ENCODE measurements around the gene VASP.

VASP gene

DNA sequence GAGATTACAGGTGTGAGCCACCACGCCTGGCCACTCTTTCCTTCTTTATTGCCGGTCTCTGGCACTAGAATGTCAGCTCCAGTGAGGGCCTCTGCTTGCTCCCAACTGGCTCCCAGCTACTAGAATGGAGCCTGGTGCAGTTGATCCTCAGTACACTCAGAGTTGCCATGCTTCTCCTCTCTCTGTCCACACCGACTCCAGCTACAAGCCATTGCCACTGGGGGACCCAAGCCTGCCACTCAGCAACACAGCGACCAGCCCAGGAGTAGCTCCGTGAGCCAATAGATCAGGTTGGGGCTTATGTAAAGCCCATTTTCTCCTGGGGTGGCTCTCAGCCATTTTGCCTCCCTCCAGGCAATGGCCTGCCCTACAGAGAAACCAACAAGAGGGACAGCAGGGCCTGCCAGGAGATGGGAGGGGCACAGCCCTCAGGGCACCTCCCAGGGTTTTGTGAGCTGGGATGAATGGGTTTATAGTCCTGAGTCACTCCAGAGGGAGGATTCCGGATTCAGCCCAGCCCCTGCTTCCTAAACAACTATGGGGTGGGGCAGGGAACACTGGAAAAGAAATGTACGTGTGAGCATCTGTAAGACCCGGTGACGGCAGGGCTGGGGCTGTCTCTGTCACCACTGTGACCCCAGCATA is 40.8 kb downstream of the VASP start:
- no peak for ATAC-seq
- TF ChIP-seq TCF4 (CRISPR knock-in tag; IDR thresholded peaks at IDR 0.05; ENCODE audit: borderline replicate concordance) (no peak), ZFP3 (CRISPR knock-in tag; IDR thresholded peaks at IDR 0.05) (no peak), RARB (CRISPR knock-in tag; IDR thresholded peaks at IDR 0.05) (no peak), GLIS3 (CRISPR knock-in tag; IDR thresholded peaks at IDR 0.05) (no peak), BACH2 (CRISPR knock-in tag; IDR thresholded peaks at IDR 0.05; ENCODE audit: borderline replicate concordance) (no peak), OSR1 (CRISPR knock-in tag; IDR thresholded peaks at IDR 0.05) (no peak)

DNA sequence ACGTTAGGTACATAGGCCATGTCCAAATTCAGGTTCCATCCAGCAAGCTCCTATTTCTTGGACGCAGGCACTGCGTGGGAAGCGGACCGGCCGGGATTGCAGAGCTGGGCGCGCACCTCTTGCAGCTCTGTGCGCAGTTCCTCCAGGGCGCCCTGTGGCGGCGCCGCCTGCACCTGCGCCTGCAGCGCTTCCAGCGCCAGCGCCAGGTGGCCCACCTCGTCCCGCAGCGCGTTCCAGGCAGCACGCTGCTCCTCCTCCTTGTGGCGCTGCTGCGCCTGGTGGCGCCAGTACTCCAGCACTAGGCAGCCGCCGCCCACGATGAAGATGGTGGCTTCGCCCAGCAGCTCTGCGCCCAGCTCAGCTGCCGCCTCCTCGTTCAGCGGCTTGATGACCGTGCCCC is 46.2 kb downstream of the VASP start:
- TF ChIP-seq OSR1 (CRISPR knock-in tag; IDR thresholded peaks at IDR 0.05) = no peak
- ATAC-seq = no peak

DNA sequence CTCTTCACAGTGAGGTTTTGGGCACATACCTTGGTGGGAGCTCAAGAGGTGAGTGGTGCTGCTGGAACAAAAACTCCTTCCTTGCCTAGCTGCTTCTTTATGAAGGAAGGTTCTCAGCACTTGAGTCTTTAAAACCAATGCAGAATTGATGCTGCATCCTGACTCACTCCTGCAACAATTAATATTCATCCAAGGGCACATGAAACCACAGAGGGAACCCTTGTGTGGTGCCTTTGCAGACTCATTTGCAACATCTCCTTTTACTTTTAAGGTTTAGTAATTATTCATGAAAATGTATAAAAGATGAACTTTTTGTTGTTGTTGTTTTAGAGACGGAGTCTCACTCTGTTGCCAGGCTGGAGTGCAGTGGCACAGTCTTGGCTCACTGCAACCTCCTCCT is 47.2 kb downstream of the VASP start:
- no peak for ATAC-seq
- TF ChIP-seq, protein P1, sequence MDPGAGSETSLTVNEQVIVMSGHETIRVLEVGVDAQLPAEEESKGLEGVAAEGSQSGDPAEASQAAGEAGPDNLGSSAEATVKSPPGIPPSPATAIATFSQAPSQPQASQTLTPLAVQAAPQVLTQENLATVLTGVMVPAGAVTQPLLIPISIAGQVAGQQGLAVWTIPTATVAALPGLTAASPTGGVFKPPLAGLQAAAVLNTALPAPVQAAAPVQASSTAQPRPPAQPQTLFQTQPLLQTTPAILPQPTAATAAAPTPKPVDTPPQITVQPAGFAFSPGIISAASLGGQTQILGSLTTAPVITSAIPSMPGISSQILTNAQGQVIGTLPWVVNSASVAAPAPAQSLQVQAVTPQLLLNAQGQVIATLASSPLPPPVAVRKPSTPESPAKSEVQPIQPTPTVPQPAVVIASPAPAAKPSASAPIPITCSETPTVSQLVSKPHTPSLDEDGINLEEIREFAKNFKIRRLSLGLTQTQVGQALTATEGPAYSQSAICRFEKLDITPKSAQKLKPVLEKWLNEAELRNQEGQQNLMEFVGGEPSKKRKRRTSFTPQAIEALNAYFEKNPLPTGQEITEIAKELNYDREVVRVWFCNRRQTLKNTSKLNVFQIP (CRISPR knock-in tag; IDR thresholded peaks at IDR 0.05; ENCODE audit: borderline replicate concordance, low read depth) = no peak
- TF ChIP-seq ZNF70 (CRISPR knock-in tag; IDR thresholded peaks at IDR 0.05) (no peak), TCF4 (CRISPR knock-in tag; IDR thresholded peaks at IDR 0.05; ENCODE audit: borderline replicate concordance) (no peak), ARNTL (CRISPR knock-in tag; IDR thresholded peaks at IDR 0.05; ENCODE audit: borderline replicate concordance, low read depth) (no peak), ZFP30 (CRISPR knock-in tag; IDR thresholded peaks at IDR 0.05) (no peak), ZFP3 (CRISPR knock-in tag; IDR thresholded peaks at IDR 0.05) (no peak)
- TF ChIP-seq, protein P2, sequence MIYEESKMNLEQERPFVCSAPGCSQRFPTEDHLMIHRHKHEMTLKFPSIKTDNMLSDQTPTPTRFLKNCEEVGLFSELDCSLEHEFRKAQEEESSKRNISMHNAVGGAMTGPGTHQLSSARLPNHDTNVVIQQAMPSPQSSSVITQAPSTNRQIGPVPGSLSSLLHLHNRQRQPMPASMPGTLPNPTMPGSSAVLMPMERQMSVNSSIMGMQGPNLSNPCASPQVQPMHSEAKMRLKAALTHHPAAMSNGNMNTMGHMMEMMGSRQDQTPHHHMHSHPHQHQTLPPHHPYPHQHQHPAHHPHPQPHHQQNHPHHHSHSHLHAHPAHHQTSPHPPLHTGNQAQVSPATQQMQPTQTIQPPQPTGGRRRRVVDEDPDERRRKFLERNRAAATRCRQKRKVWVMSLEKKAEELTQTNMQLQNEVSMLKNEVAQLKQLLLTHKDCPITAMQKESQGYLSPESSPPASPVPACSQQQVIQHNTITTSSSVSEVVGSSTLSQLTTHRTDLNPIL (CRISPR knock-in tag; IDR thresholded peaks at IDR 0.05; ENCODE audit: low read depth) = no peak
- TF ChIP-seq, protein P3, sequence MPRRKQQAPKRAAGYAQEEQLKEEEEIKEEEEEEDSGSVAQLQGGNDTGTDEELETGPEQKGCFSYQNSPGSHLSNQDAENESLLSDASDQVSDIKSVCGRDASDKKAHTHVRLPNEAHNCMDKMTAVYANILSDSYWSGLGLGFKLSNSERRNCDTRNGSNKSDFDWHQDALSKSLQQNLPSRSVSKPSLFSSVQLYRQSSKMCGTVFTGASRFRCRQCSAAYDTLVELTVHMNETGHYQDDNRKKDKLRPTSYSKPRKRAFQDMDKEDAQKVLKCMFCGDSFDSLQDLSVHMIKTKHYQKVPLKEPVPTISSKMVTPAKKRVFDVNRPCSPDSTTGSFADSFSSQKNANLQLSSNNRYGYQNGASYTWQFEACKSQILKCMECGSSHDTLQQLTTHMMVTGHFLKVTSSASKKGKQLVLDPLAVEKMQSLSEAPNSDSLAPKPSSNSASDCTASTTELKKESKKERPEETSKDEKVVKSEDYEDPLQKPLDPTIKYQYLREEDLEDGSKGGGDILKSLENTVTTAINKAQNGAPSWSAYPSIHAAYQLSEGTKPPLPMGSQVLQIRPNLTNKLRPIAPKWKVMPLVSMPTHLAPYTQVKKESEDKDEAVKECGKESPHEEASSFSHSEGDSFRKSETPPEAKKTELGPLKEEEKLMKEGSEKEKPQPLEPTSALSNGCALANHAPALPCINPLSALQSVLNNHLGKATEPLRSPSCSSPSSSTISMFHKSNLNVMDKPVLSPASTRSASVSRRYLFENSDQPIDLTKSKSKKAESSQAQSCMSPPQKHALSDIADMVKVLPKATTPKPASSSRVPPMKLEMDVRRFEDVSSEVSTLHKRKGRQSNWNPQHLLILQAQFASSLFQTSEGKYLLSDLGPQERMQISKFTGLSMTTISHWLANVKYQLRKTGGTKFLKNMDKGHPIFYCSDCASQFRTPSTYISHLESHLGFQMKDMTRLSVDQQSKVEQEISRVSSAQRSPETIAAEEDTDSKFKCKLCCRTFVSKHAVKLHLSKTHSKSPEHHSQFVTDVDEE (CRISPR knock-in tag; IDR thresholded peaks at IDR 0.05) = no peak
- TF ChIP-seq, protein P4, sequence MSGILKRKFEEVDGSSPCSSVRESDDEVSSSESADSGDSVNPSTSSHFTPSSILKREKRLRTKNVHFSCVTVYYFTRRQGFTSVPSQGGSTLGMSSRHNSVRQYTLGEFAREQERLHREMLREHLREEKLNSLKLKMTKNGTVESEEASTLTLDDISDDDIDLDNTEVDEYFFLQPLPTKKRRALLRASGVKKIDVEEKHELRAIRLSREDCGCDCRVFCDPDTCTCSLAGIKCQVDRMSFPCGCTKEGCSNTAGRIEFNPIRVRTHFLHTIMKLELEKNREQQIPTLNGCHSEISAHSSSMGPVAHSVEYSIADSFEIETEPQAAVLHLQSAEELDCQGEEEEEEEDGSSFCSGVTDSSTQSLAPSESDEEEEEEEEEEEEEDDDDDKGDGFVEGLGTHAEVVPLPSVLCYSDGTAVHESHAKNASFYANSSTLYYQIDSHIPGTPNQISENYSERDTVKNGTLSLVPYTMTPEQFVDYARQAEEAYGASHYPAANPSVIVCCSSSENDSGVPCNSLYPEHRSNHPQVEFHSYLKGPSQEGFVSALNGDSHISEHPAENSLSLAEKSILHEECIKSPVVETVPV (CRISPR knock-in tag; IDR thresholded peaks at IDR 0.05) = no peak

DNA sequence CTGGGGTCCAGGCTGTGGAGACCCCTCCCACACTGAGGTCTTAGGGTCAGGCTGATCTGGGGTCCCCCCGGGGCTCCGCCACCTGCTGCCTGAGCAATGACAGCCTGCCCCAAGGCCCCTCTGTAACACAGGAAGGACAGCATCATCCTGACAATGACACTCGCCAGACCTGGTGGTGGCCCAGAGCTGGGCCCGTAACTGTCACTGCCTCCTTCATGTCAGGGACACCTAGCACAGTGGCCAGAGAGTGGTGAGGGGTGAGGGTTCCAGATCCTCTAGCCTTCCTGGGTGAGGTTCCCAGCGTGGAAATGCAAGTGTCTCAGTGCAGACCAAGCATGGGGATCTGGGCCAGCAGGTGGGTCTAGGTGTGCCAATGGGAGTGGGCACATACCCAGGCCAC is 49.6 kb downstream of the VASP start:
- no peak for ATAC-seq
- TF ChIP-seq OSR1 (CRISPR knock-in tag; IDR thresholded peaks at IDR 0.05) (no peak), RARB (CRISPR knock-in tag; IDR thresholded peaks at IDR 0.05) (no peak), TCF4 (CRISPR knock-in tag; IDR thresholded peaks at IDR 0.05; ENCODE audit: borderline replicate concordance) (no peak), GLIS3 (CRISPR knock-in tag; IDR thresholded peaks at IDR 0.05) (no peak), SNAI2 (CRISPR knock-in tag; IDR thresholded peaks at IDR 0.05) (no peak), ESRRG (CRISPR knock-in tag; IDR thresholded peaks at IDR 0.05) (no peak), ZNF565 (CRISPR knock-in tag; conservative IDR thresholded peaks at IDR 0.05; ENCODE audit: low read depth) (no peak), BACH2 (CRISPR knock-in tag; IDR thresholded peaks at IDR 0.05; ENCODE audit: borderline replicate concordance) (no peak)
- TF ChIP-seq, protein P5, sequence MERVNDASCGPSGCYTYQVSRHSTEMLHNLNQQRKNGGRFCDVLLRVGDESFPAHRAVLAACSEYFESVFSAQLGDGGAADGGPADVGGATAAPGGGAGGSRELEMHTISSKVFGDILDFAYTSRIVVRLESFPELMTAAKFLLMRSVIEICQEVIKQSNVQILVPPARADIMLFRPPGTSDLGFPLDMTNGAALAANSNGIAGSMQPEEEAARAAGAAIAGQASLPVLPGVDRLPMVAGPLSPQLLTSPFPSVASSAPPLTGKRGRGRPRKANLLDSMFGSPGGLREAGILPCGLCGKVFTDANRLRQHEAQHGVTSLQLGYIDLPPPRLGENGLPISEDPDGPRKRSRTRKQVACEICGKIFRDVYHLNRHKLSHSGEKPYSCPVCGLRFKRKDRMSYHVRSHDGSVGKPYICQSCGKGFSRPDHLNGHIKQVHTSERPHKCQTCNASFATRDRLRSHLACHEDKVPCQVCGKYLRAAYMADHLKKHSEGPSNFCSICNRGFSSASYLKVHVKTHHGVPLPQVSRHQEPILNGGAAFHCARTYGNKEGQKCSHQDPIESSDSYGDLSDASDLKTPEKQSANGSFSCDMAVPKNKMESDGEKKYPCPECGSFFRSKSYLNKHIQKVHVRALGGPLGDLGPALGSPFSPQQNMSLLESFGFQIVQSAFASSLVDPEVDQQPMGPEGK (CRISPR knock-in tag; IDR thresholded peaks at IDR 0.05; ENCODE audit: borderline replicate concordance) = no peak
- TF ChIP-seq, protein P1 (CRISPR knock-in tag; IDR thresholded peaks at IDR 0.05; ENCODE audit: borderline replicate concordance, low read depth) = no peak
- TF ChIP-seq, protein P4 (CRISPR knock-in tag; IDR thresholded peaks at IDR 0.05) = no peak
- TF ChIP-seq, protein P3 (CRISPR knock-in tag; IDR thresholded peaks at IDR 0.05) = no peak

All from SK-N-SH treated with all-trans-retinoic acid at 6 μM for 48 hours (cell line).